ENCODE data around the gene SERPINA9.

DNA sequence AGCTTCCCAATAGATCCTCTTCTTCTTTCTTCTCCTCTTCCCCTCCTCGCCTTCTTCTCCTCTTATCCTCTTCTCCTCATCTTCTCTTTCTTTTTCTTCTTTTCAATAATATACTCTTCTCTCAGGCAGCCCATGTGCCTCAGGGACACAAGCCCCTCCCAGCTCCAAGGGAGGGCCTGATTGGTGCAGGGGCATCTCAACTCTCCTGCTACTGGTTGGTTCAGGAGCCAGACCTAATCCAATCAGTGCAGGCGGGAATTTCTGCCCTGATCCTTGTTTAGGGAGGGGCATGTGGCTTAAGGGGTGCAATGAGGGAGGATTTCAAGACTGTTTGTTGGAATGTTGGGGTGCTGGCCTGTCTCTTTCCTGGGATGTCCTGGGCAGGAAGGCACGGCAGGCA is 24.3 kb upstream of the SERPINA9 start:
- TF ChIP-seq, protein P1, sequence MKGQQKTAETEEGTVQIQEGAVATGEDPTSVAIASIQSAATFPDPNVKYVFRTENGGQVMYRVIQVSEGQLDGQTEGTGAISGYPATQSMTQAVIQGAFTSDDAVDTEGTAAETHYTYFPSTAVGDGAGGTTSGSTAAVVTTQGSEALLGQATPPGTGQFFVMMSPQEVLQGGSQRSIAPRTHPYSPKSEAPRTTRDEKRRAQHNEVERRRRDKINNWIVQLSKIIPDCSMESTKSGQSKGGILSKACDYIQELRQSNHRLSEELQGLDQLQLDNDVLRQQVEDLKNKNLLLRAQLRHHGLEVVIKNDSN (IDR thresholded peaks at IDR 0.05): no peak
- TF ChIP-seq EGR1 (IDR thresholded peaks at IDR 0.05): no peak
- no peak for TF ChIP-seq TCF12 (IDR thresholded peaks at IDR 0.05; ENCODE audit: low read depth)
- TF ChIP-seq, protein P2, sequence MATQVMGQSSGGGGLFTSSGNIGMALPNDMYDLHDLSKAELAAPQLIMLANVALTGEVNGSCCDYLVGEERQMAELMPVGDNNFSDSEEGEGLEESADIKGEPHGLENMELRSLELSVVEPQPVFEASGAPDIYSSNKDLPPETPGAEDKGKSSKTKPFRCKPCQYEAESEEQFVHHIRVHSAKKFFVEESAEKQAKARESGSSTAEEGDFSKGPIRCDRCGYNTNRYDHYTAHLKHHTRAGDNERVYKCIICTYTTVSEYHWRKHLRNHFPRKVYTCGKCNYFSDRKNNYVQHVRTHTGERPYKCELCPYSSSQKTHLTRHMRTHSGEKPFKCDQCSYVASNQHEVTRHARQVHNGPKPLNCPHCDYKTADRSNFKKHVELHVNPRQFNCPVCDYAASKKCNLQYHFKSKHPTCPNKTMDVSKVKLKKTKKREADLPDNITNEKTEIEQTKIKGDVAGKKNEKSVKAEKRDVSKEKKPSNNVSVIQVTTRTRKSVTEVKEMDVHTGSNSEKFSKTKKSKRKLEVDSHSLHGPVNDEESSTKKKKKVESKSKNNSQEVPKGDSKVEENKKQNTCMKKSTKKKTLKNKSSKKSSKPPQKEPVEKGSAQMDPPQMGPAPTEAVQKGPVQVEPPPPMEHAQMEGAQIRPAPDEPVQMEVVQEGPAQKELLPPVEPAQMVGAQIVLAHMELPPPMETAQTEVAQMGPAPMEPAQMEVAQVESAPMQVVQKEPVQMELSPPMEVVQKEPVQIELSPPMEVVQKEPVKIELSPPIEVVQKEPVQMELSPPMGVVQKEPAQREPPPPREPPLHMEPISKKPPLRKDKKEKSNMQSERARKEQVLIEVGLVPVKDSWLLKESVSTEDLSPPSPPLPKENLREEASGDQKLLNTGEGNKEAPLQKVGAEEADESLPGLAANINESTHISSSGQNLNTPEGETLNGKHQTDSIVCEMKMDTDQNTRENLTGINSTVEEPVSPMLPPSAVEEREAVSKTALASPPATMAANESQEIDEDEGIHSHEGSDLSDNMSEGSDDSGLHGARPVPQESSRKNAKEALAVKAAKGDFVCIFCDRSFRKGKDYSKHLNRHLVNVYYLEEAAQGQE (IDR thresholded peaks at IDR 0.05; ENCODE audit: low read depth): no peak
- no peak for TF ChIP-seq CEBPB (IDR thresholded peaks at IDR 0.05)
- TF ChIP-seq YY1 (IDR thresholded peaks at IDR 0.05; ENCODE audit: low read depth): no peak
- TF ChIP-seq NFIC (IDR thresholded peaks at IDR 0.05): no peak
- TF ChIP-seq, protein P3, sequence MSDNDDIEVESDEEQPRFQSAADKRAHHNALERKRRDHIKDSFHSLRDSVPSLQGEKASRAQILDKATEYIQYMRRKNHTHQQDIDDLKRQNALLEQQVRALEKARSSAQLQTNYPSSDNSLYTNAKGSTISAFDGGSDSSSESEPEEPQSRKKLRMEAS (IDR thresholded peaks at IDR 0.05): no peak
- TF ChIP-seq EP300 (IDR thresholded peaks at IDR 0.05; ENCODE audit: borderline replicate concordance): no peak

All from Ishikawa (cell line).